GM21381 (cell line): ENCODE measurements around the gene FLRT2.

Source experiments
- ATAC-seq: cut with Tn5 transposase; IDR thresholded peaks from one replicate; pipeline ENCODE4 v1.9.1; 2021; ENCODE audit warnings: mild to moderate bottlenecking, moderate library complexity; ENCODE audit not compliant: unreplicated experiment

FLRT2 gene

DNA sequence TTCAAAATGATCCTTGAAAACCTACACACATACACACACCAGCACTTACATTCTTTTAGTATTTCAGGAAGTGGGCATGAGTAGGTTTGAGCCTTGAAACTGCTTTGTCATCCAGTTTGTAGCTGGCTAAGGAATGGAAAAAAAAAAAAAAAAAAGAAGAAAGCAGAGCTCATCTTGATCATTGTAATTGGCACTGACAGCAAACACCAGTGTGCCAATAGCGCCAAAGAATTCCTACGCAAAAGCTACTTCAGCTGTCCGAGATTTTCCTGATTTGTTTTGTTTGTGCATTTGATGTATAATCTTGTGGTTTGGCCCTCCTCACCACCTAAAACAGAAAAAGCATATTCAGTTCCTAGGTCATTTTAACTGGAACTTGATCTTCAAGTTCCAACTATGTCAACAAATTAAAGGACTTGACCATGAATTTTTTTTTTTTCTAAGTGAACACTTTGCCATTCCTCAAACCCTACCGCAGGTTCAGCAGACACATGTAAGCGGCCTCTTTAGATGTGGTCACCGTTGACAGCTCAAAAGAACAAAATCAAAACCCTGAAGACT lies 57.3 kb downstream of the FLRT2 start:
- ATAC-seq, result no peak

- ATAC-seq, result no peak
Measured at GRCh38 chr14:85590784-85591183, 60.8 kb downstream of the FLRT2 start.

DNA sequence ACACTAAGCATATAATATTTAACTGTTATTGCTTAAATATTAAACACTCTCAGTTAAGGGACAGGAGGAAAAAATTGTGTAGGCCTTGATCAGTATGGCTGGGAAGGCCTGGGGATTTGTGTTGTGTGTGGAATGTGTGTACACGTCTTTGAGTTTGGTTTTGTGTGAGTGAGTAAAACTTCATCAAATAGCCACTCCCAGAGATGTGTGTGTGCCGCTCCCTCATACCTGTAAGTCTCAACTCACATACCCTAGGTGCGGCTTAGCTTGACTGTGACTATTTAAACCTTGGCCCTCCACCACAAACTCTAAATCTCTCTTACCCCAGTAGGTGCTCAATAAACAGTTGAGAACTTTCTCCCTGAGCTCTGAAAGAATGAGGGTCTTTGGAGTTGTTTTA lies 64.3 kb downstream of the FLRT2 start:
- no peak for ATAC-seq

GRCh38 chr14:85595981-85596380 lies 66.0 kb downstream of the FLRT2 start:
- no peak for ATAC-seq

GRCh38 chr14:85596562-85596961 lies 66.6 kb downstream of the FLRT2 start:
- ATAC-seq, result no peak

DNA sequence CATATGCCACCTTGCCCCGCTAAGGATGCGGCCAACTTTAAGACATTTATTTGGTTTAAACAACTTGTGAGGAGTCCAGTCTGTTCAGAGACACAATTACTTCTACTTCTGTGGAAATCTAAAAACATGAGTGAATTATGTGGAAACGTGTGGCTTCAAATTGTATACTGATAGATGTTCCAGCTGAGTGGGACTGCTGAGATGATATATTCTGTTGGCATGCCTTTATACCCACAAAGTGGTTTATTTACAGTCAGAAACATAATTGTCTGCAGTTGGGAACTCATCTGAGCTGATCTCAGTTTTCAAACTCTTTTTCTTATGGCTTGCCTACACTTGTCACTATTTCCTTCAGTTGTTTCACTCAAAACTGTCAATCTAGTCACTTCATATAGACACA lies 67.8 kb downstream of the FLRT2 start:
- ATAC-seq, result no peak

DNA sequence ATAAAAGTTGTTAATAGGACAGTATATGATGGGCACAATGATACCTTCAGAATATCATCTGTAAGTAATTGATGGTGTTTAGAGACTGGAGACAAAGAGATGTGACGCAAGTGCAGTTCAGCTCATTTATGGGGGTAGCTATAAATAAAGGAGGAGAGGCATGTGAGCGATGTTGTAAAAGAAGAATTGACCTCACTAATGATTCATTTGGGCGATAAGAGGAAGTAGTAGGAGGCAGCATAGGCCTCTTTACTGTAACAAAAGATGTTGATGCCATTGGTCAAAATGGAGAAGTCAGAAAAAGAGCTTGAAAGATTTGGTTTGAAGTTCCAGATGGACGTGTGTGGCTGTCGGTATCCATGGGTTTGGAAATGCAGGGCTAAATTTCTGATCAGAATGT lies 70.0 kb downstream of the FLRT2 start:
- no peak for ATAC-seq

GRCh38 chr14:85601246-85601645 lies 71.3 kb downstream of the FLRT2 start:
- no peak for ATAC-seq

GRCh38 chr14:85601690-85602089 lies 71.7 kb downstream of the FLRT2 start:
- no peak for ATAC-seq

GRCh38 chr14:85602345-85602744 lies 72.4 kb downstream of the FLRT2 start:
- no peak for ATAC-seq

- no peak for ATAC-seq
Measured at GRCh38 chr14:85604021-85604420, 74.1 kb downstream of the FLRT2 start.

DNA sequence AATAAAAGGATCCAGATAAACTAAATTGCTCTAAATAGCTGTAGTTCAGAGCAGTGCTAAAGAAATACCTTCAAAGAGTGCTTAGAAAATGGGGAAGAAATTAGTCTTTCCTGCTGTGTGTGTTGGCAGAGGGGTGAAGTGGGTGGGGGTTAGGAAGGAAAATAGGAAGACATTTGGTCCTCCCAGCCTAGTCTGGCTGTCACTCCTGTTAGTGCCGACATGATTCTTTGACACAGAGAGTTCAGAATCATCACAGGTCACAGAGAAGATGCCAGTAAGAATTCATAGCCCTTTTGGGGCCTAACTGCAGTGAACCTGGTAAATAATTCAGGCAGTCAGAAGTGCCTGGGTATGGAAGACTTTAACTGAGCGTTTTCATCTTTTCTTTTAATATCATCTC lies 74.8 kb downstream of the FLRT2 start:
- no peak for ATAC-seq

DNA sequence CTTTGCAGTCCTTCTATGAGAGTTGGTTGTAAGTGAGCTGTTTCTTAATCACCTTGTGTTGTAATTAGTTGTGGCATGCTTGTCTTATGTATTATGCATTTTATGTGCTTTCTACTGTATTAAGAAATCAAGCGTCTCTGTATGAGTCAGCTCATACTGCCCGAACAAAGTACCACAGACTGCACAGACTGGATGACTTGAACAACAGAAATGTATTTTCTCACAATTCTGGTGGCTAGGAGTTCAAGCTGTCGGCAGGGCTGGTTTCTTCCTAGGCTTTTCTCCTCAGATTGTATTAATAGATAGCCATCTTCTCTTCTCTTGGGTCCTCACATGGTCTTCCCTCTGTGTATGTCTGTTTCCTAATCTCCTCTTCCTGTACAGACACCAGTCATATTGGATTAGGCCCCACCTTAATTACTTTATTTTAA lies 77.7 kb downstream of the FLRT2 start:
- ATAC-seq, result no peak

DNA sequence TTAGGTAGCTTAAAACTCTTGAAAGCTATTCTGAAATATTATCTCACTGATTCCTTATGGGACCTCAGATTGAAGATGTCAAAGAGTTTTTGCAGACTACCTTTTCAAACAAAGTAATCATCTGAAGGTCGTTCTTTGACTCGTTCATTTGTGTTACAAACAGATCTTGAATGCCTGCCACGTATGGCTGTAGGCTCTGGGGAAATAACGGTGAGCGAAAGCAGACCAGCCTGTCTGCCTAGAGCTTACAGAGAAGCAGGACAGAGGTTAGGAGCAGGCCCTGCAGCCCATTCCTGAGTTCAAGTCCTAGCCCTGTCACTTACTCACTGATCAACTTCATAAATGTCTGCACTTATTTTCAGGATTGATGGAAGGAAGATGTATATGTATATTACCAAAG lies 83.6 kb downstream of the FLRT2 start:
- ATAC-seq, result no peak

GRCh38 chr14:85616386-85616885 lies 86.5 kb downstream of the FLRT2 start:
- ATAC-seq, result no peak

DNA sequence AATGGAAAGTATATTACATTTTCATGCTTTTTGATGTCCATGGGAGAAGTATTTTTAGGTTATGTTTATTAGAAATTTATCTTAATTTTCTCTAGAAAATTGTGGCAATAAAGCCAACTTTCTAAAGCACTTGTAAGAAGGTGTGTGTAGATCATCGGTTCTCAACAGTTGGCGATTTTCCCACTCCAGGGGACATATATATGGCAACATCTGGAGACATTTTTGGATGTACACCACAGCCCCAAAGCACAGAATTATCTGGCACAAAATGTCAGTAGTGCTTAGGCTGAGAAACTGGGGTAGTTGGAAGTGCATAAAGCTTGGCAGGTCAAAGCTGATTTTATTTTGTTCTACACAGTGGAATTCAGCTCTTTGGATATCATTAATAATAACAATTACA lies 86.9 kb downstream of the FLRT2 start:
- no peak for ATAC-seq

DNA sequence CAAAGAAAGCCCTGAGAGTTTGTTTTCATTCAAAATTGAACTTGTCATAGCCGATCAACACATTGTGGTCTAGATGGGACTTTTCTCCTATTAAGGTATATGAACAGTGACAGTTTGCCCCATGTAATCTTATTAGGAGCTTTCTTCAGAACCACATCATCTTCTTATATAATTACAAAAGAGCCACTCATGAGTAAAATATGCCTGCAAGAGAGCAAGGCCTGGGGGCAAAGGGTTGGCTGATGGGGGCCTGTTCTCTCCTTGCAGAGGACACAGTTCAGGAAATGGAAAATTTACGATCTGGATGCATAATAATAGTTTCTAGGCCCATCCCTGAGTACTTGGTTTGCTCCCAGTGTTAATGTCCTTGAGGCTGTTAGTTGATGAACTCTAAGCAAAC lies 87.8 kb downstream of the FLRT2 start:
- ATAC-seq, result no peak

DNA sequence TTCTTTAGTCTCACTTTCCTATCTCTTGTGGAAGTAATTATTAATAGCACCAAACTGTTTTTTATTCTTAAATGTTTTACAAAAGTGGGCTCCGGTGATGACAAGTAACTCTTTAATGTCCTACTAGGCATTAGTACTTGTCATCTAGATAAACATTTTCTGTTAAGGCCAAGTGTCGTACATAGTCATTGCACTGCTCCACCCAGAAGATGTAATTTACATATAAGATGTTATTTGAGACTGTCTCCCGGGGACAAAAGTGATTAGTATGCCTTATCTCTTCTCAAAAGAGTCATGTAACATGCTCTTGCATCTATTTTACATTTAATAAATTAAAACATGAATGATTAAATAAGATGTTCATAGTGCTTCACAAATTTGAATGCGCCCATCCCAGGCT lies 88.4 kb downstream of the FLRT2 start:
- ATAC-seq, result no peak

DNA sequence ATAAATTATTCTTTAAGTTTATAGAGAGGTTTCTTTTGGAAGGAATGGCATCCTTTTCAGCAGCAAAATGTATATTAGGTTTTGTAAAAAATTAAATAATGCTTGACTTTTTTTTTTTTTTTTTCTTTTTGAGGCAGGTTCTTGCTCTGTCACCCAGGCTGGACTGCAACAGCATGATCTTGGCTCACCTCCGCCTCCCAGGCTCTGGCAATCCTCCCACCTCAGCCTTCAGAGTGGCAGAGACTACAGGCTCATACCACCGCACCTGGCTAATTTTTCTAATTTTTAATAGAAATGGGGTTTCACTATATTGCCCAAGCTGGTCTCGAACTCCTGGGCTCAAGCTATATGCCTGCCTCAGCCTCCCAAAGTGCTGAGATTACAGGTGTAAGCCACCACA lies 89.0 kb downstream of the FLRT2 start:
- ATAC-seq, result no peak

GRCh38 chr14:85619851-85620250 lies 89.9 kb downstream of the FLRT2 start:
- no peak for ATAC-seq

DNA sequence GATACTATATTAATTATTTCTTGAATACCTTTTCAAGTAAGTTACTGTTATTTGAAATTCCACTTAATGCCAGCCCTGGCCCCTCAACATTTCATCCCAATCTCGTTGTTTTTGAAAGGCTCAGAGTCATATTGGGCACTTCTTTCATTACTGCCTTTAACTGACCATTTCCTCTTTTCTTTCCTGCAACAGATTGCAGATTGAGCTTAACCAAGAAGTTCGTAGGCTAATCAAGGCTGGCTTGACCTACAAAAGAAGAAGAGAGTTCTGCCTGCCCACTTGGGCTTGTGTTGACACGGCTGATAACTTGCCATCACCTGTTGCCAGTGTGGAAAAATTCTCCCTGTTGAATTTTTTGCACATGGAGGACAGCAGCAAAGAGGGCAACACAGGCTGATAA lies 91.0 kb downstream of the FLRT2 start:
- no peak for ATAC-seq

- ATAC-seq, result no peak
Measured at GRCh38 chr14:85622106-85622505, 92.2 kb downstream of the FLRT2 start.

DNA sequence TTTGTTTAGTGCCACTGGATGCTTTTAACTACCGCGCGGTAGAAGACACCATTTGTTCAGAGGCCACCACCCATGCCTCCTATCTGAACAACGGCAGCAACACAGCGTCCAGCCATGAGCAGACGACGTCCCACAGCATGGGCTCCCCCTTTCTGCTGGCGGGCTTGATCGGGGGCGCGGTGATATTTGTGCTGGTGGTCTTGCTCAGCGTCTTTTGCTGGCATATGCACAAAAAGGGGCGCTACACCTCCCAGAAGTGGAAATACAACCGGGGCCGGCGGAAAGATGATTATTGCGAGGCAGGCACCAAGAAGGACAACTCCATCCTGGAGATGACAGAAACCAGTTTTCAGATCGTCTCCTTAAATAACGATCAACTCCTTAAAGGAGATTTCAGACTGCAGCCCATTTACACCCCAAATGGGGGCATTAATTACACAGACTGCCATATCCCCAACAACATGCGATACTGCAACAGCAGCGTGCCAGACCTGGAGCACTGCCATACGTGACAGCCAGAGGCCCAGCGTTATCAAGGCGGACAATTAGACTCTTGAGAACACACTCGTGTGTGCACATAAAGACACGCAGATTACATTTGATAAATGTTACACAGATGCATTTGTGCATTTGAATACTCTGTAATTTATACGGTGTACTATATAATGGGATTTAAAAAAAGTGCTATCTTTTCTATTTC lies 93.2 kb downstream of the FLRT2 start:
- no peak for ATAC-seq
